ENCODE measurements around the gene SLC1A4.

DNA sequence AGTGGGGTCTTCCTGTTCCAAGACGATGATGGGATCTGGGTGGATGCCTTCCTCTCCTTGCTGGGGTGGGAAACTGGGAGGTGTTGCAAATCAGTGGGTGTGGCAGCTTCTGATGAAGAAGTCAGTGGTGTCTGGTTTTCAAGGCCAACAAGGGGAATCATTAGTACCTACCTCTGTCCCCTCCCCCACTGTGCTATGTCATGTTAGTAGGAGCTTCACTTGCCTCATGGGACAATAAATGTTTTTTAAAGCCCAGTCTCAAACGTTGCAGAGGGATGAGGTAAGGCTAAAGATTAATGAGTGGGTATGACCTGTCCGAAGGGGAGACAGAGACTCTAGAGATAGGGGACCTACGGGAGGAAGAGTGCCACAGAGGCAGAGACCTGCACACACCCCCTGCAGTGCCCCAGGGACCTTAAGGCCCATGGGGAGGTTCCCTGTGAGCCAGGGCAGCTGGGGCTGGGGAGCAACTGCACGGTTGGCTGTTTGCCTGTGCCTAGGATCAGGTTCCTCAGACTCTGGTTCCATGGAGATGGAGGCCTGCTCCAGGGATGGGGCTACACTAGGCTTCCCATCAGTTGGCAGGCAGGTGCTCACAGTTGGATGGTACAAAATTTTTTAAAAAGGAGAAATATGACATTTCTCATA lies 37.8 kb upstream of the SLC1A4 start:
- TF ChIP-seq, protein P1, sequence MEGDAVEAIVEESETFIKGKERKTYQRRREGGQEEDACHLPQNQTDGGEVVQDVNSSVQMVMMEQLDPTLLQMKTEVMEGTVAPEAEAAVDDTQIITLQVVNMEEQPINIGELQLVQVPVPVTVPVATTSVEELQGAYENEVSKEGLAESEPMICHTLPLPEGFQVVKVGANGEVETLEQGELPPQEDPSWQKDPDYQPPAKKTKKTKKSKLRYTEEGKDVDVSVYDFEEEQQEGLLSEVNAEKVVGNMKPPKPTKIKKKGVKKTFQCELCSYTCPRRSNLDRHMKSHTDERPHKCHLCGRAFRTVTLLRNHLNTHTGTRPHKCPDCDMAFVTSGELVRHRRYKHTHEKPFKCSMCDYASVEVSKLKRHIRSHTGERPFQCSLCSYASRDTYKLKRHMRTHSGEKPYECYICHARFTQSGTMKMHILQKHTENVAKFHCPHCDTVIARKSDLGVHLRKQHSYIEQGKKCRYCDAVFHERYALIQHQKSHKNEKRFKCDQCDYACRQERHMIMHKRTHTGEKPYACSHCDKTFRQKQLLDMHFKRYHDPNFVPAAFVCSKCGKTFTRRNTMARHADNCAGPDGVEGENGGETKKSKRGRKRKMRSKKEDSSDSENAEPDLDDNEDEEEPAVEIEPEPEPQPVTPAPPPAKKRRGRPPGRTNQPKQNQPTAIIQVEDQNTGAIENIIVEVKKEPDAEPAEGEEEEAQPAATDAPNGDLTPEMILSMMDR (IDR thresholded peaks at IDR 0.05), result no peak
- TF ChIP-seq YY1 (IDR thresholded peaks at IDR 0.05; ENCODE audit: low read depth), result no peak

All from SK-N-SH (cell line).